H1 (cell line): ENCODE measurements around the gene STARD7.

Experiments
- CHD2 ChIP-seq: IDR thresholded peaks from 2 replicates; pipeline ENCODE4 v1.6.1; 2012; ENCODE audit warnings: low read length, improper control_type of control experiment
- CREB1 ChIP-seq: IDR thresholded peaks from 2 replicates; pipeline ENCODE4 v1.6.1; 2012; ENCODE audit warnings: inconsistent platforms
- EGR1 ChIP-seq: IDR thresholded peaks from 2 replicates; pipeline ENCODE4 v1.6.1; 2011; ENCODE audit warnings: low read depth, low read length, borderline replicate concordance
- NRF1 ChIP-seq: IDR thresholded peaks from 2 replicates; pipeline ENCODE4 v1.6.1; 2011; ENCODE audit warnings: mild to moderate bottlenecking, low read depth, low read length, improper control_type of control experiment
- POLR2A ChIP-seq, 2 experiments: IDR thresholded peaks; 1 replicate in 1 of 2; 2 replicates in 1 of 2; pipeline ENCODE4 v1.6.1; 2011; ENCODE audit warnings: low read depth in 2 of 2, low read length in 2 of 2, mild to moderate bottlenecking in 2 of 2; ENCODE audit errors: control extremely low read depth in 1 of 2
- SP2 ChIP-seq: IDR thresholded peaks from 2 replicates; pipeline ENCODE4 v1.6.1; 2012; ENCODE audit warnings: mild to moderate bottlenecking, low read length, inconsistent platforms
- TAF1 ChIP-seq: IDR thresholded peaks from 2 replicates; pipeline ENCODE4 v1.6.1; 2011; ENCODE audit warnings: mild to moderate bottlenecking, low read depth, low read length

GRCh38 chr2:96203130-96204028, 5.2 kb downstream of the STARD7 start:
- TF ChIP-seq SP2 (no peak), NRF1 (no peak), POLR2A (IDR thresholded peaks at IDR 0.05; ENCODE audit: control extremely low read depth in 1 of 2, low read depth in 2 of 2, low read length in 2 of 2) (no peak), CREB1 (no peak), CHD2 (no peak), TAF1 (no peak), EGR1 (no peak)
